Measurements from ENCODE around the gene VAX1. TPM values are rescaled to one million over a fixed set of nuclear protein-coding genes. Genes with fewer than 3 reads are reported as not detected.
"Not testable (repeated sequence)": the region's sequence is repeated elsewhere in the genome, so short reads cannot be mapped to it uniquely, and the experiment has no call there.

VAX1 gene
- total RNA-seq, 1 donor from 2014 or later = not detected

- Mint-ChIP-seq H3K4me3 (ENCODE audit: unreplicated experiment) (no peak overlapping the region), H3K27ac (ENCODE audit: unreplicated experiment) (no peak overlapping the region), H3K27me3 (ENCODE audit: low read depth) (peaks cover 63% of the 10 kb centered on the region), H3K36me3 (ENCODE audit: low read depth) (peaks cover 2% of the 10 kb centered on the region), H3K4me1 (ENCODE audit: low read depth) (peaks cover 37% of the 10 kb centered on the region), H3K9me3 (ENCODE audit: low read depth) (no peaks in the 10 kb centered on the region)
- TF ChIP-seq CTCF (IDR thresholded peaks at IDR 0.05) = no peak
- no peak for DNase-seq (ENCODE audit: low spot score)
Measured at GRCh38 chr10:117132751-117133231, 5.3 kb downstream of the VAX1 start.

GRCh38 chr10:117131376-117132327 lies 6.4 kb downstream of the VAX1 start:
- Mint-ChIP-seq H3K9me3 (ENCODE audit: low read depth) (no peaks in the 10 kb centered on the region), H3K4me3 (ENCODE audit: unreplicated experiment) (no peak overlapping the region), H3K36me3 (ENCODE audit: low read depth) (peaks cover 2% of the 10 kb centered on the region), H3K27me3 (ENCODE audit: low read depth) (peaks cover 70% of the 10 kb centered on the region), H3K4me1 (ENCODE audit: low read depth) (peaks cover 34% of the 10 kb centered on the region), H3K27ac (ENCODE audit: unreplicated experiment) (no peak overlapping the region)
- no peak for DNase-seq (ENCODE audit: low spot score)
- TF ChIP-seq CTCF (IDR thresholded peaks at IDR 0.05) = no peak

GRCh38 chr10:117130862-117131375 lies 7.2 kb downstream of the VAX1 start:
- Mint-ChIP-seq H3K9me3 (ENCODE audit: low read depth) (no peaks in the 10 kb centered on the region), H3K27me3 (ENCODE audit: low read depth) (peaks cover 64% of the 10 kb centered on the region), H3K4me1 (ENCODE audit: low read depth) (peaks cover 30% of the 10 kb centered on the region), H3K27ac (ENCODE audit: unreplicated experiment) (no peak overlapping the region), H3K36me3 (ENCODE audit: low read depth) (peaks cover 2% of the 10 kb centered on the region), H3K4me3 (ENCODE audit: unreplicated experiment) (no peak overlapping the region)
- DNase-seq (ENCODE audit: low spot score) = no peak
- no peak for TF ChIP-seq CTCF (IDR thresholded peaks at IDR 0.05)

- TF ChIP-seq CTCF (IDR thresholded peaks at IDR 0.05) = no peak
- no peak overlapping the region for H3K4me3 Mint-ChIP-seq (ENCODE audit: unreplicated experiment)
- no peaks in the 10 kb centered on the region for H3K36me3 Mint-ChIP-seq (ENCODE audit: low read depth)
- no peak overlapping the region for H3K27ac Mint-ChIP-seq (ENCODE audit: unreplicated experiment)
- peaks cover 29% of the 10 kb centered on the region for H3K4me1 Mint-ChIP-seq (ENCODE audit: low read depth)
- H3K9me3 Mint-ChIP-seq (ENCODE audit: low read depth) = no peaks in the 10 kb centered on the region
- peaks cover 63% of the 10 kb centered on the region for H3K27me3 Mint-ChIP-seq (ENCODE audit: low read depth)
- no peak for DNase-seq (ENCODE audit: low spot score)
Measured at GRCh38 chr10:117130346-117130745, 7.7 kb downstream of the VAX1 start.

- not testable (repeated sequence) for DNase-seq (ENCODE audit: low spot score)
Measured at GRCh38 chr10:117126645-117127044, 11.4 kb downstream of the VAX1 start.

More at GRCh38 chr10:117126645-117127044, 11.4 kb downstream of the VAX1 start:
- not testable (repeated sequence) for H3K36me3 Mint-ChIP-seq (ENCODE audit: low read depth); H3K9me3 Mint-ChIP-seq (ENCODE audit: low read depth); H3K4me3 Mint-ChIP-seq (ENCODE audit: unreplicated experiment); H3K27ac Mint-ChIP-seq (ENCODE audit: unreplicated experiment); H3K4me1 Mint-ChIP-seq (ENCODE audit: low read depth)
- H3K27me3 Mint-ChIP-seq (ENCODE audit: low read depth) = peaks cover 44% of the 10 kb centered on the region

Measured in chondrocyte (in vitro differentiated cells).